GM18505 (cell line): ENCODE data around the gene KRT1.

Experiments
- ATAC-seq: cut with Tn5 transposase; IDR thresholded peaks from one replicate; pipeline ENCODE4 v1.9.1; 2021; ENCODE audit not compliant: unreplicated experiment
- POLR2A ChIP-seq: IDR thresholded peaks from 4 replicates; pipeline ENCODE4 v1.6.1; 2011; ENCODE audit warnings: borderline replicate concordance; ENCODE audit not compliant: insufficient read depth, insufficient read length; ENCODE audit errors: extremely low read depth

KRT1 gene

GRCh38 chr12:52704464-52704863 lies 24.3 kb upstream of the KRT1 start:
- TF ChIP-seq POLR2A: no peak
- no peak for ATAC-seq

GRCh38 chr12:52703878-52704277 lies 23.7 kb upstream of the KRT1 start:
- ATAC-seq: no peak
- no peak for TF ChIP-seq POLR2A

- no peak for ATAC-seq
- TF ChIP-seq POLR2A: no peak
These were observed 23.2 kb upstream of the KRT1 start, which contains the start of gene KRT77 for GRCh38 chr12:52703424-52703823. TSS of gene KRT77 (minus strand) at chr12:52703524. CDS start at chr12:52703434, 90 bp downstream.

GRCh38 chr12:52702338-52702737 lies 22.1 kb upstream of the KRT1 start:
- no peak for TF ChIP-seq POLR2A
- no peak for ATAC-seq

DNA sequence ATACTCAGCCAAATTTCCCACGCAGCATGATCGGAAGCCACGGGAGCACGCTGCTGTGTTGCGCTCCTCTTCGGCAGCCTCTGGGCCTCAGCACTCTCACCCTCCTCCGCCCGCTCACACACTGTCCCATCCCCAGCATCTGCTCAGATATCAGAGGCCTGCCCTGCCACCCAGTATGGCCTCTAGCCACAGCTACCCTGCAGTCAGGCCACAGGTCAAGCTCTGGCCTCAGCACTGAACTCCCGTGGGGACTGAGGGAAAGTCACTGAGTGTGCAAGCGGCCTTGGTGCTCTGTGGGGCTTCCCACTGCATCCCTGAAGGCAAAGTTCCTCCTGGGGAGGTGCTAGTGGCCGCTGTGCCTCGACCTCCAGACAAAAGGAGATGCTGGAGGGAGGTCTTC lies 21.1 kb upstream of the KRT1 start:
- ATAC-seq: no peak
- no peak for TF ChIP-seq POLR2A

GRCh38 chr12:52699960-52700359 lies 19.8 kb upstream of the KRT1 start:
- ATAC-seq: no peak
- no peak for TF ChIP-seq POLR2A

DNA sequence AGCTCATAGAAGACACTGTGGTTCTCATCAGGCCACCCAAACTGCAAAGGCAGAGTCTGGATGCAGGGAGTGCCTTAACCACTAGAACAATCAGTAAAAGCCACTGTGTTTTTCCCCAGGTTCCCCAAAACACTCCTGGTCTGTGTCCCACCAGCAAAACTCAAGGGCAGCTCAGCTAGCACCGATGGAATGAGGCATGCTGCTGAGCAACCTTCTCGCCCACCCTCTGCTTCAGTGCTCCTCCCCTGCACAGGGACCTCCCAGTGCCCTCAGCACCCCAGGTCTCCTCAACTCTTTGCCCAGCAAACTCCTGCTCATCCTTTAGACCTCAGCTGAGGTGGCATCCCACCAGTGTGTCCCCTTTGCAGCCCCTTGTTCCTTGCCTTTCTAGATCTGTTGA lies 19.2 kb upstream of the KRT1 start:
- ATAC-seq: no peak
- no peak for TF ChIP-seq POLR2A

DNA sequence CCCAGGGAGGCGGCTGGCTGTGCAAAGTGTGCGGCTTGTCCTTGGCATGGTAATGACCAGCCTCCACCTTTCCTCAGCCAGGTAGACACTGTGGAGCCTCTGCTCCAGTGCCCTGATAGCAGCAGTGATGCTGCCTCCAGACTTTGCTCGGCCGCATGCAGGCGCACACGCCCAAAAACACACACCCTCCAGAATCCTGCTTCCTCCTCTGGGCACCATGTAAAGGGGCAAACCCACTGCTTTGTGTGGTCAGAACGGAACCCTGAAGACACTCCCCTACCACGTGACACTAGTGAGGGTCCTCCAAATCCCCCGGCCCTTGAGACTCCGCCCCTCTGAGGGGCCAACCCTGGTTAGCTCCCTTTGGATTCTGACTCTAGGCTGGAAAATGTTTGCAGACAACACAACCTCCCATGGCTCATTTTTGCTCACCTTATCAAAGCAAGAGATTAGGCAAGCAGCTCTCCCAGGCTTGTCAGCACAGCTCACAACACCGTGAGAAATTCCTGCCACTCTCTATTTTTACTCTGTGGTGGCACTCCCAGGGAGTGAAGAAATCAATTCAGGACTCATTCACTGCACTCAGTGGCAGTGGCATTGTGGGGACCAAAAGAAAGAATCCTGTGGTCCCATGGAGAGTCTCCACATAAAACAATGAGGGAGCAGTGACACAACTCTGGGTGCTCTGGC lies 18.6 kb upstream of the KRT1 start:
- no peak for ATAC-seq
- TF ChIP-seq POLR2A: no peak

DNA sequence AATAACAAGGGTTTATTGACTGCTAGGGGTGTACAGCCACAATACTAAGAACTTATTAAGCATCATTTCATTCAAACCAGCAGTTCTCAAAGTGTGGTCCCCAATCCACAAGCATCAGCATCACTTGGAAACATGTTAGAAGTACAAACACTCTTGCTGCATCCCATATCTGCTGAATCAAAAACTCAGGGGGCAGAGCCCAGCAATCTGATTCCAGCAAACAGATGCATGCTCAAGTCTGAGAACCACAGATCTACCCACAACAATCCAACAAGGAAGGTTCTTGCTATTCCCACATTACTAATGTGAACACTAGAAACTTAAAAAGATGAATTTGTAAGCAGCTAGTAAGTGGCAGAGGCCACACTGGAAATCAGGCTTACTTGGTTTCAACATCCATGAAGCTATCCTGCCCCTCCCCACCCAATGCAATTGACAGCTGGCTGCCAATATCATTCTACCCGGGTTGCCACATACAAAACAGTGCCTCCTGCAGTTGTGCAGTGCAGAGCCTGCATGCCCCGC lies 16.9 kb upstream of the KRT1 start:
- ATAC-seq: no peak
- no peak for TF ChIP-seq POLR2A

- no peak for TF ChIP-seq POLR2A
- ATAC-seq: no peak
These were observed 16.4 kb upstream of the KRT1 start for GRCh38 chr12:52696588-52696987.

- no peak for ATAC-seq
- TF ChIP-seq POLR2A: no peak
These were observed 14.8 kb upstream of the KRT1 start for GRCh38 chr12:52695039-52695438.

GRCh38 chr12:52694151-52694550 lies 13.9 kb upstream of the KRT1 start:
- TF ChIP-seq POLR2A: no peak
- no peak for ATAC-seq

- ATAC-seq: no peak
- no peak for TF ChIP-seq POLR2A
These were observed 13.1 kb upstream of the KRT1 start for GRCh38 chr12:52693261-52693660.

- no peak for ATAC-seq
- TF ChIP-seq POLR2A: no peak
These were observed 12.0 kb upstream of the KRT1 start for GRCh38 chr12:52692254-52692653.

- TF ChIP-seq POLR2A: no peak
- no peak for ATAC-seq
These were observed 11.6 kb upstream of the KRT1 start for GRCh38 chr12:52691841-52692150.
